Measurements from ENCODE around the gene SH3RF2. TPM values are rescaled to one million over a fixed set of nuclear protein-coding genes. Genes with fewer than 3 reads are reported as not detected.
A peak's percentile ranks its signal among the peaks of the same experiment; 100 is the strongest.

Gene SH3RF2
- total and polyA plus RNA-seq, 2 experiments from 2014 or later, result 35.1 to 35.4 TPM

DNA sequence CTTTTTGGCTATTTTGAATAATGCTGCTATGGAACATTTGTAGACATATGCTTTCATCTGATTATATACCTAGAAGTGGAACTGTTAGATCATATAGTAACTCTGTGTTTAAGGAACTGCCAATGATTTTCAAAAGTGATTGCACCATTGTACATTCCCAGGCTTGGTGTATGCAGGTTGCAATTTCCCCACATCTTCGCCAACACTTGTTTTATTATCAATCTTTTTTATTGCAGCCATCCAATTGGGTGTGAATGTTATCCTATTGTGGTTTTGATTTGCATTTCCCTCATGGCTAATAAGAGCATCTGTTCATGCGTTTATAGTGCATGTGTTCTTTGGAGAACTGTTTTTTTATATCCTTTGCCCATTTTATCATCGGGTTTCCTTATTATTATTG, 87.7 kb downstream of the SH3RF2 start:
- H2AFZ ChIP-seq, result no peak overlapping the region
- no peak overlapping the region for H3K27ac ChIP-seq
- H3K4me3 ChIP-seq, result no peak overlapping the region
- no peaks in the 10 kb centered on the region for H3K9me3 ChIP-seq (ENCODE audit: low read depth)
- WGBS (ENCODE audit: low lambda C conversion rate, missing lambda C conversion rate), result 86% methylated on average over 3 of the region's 3 CpGs
- peaks cover 26% of the 10 kb centered on the region for H3K4me1 ChIP-seq (ENCODE audit: insufficient read depth)
- H3K9me2 ChIP-seq (replicated peaks; ENCODE audit: insufficient read depth), result no peaks in the 10 kb centered on the region
- no peaks in the 10 kb centered on the region for H3K27me3 ChIP-seq
- no peaks in the 10 kb centered on the region for H4K20me1 ChIP-seq (ENCODE audit: insufficient read depth, poor library complexity, severe bottlenecking)
- H3K4me2 ChIP-seq, result no peak overlapping the region
- H3K36me3 ChIP-seq (replicated peaks; ENCODE audit: insufficient read depth, low read depth), result no peaks in the 10 kb centered on the region
- no peak for DNase-seq (ENCODE audit: low spot score)
- H3K79me2 ChIP-seq, result peaks cover 17% of the 10 kb centered on the region
- TF ChIP-seq EZH2 (IDR thresholded peaks at IDR 0.05; ENCODE audit: borderline replicate concordance), result no peak
- TF ChIP-seq, protein P1, sequence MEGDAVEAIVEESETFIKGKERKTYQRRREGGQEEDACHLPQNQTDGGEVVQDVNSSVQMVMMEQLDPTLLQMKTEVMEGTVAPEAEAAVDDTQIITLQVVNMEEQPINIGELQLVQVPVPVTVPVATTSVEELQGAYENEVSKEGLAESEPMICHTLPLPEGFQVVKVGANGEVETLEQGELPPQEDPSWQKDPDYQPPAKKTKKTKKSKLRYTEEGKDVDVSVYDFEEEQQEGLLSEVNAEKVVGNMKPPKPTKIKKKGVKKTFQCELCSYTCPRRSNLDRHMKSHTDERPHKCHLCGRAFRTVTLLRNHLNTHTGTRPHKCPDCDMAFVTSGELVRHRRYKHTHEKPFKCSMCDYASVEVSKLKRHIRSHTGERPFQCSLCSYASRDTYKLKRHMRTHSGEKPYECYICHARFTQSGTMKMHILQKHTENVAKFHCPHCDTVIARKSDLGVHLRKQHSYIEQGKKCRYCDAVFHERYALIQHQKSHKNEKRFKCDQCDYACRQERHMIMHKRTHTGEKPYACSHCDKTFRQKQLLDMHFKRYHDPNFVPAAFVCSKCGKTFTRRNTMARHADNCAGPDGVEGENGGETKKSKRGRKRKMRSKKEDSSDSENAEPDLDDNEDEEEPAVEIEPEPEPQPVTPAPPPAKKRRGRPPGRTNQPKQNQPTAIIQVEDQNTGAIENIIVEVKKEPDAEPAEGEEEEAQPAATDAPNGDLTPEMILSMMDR (IDR thresholded peaks at IDR 0.05; ENCODE audit: poor library complexity), result no peak
- TF ChIP-seq EZH2phosphoT487 (IDR thresholded peaks at IDR 0.05; ENCODE audit: low read depth, severe bottlenecking, unreplicated experiment), result no peak

DNA sequence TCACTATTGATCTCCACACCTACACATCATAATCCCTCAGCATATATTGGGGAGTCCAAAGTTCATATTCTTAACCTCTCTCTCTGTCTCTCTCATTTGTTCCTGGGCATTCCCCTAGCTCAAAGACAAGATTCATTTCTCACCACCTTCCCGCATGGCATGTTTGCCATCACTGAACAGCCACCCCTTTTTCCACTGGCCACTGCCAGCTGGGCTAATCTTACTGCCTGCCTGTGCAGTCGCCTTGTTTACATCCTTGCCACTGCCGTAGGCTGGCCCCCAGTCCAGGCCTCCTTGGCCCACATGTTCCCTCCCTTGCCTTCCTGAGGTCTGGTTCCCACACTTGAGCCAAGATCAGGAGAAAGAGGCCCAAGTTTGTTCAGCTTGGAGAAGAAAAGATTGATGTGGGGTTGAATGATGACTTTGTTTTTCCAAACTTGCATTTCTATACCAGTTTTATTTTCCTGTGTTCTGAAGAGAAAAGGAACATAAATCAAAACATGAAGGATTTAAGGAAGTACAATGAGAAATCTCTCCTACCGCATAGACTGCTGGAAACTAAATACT, 88.8 kb downstream of the SH3RF2 start:
- TF ChIP-seq, protein P1 (IDR thresholded peaks at IDR 0.05; ENCODE audit: poor library complexity), result no peak
- TF ChIP-seq EZH2 (IDR thresholded peaks at IDR 0.05; ENCODE audit: borderline replicate concordance), result no peak
- no peak for TF ChIP-seq EZH2phosphoT487 (IDR thresholded peaks at IDR 0.05; ENCODE audit: low read depth, severe bottlenecking, unreplicated experiment)
- Histone ChIP-seq H3K27me3 (no peaks in the 10 kb centered on the region), H3K4me2 (peak overlapping the region; percentile 25), H4K20me1 (ENCODE audit: insufficient read depth, poor library complexity, severe bottlenecking) (no peaks in the 10 kb centered on the region), H2AFZ (no peak overlapping the region), H3K4me1 (ENCODE audit: insufficient read depth) (peaks cover 26% of the 10 kb centered on the region), H3K9me2 (replicated peaks; ENCODE audit: insufficient read depth) (no peaks in the 10 kb centered on the region), H3K9me3 (ENCODE audit: low read depth) (no peaks in the 10 kb centered on the region), H3K4me3 (no peak overlapping the region), H3K27ac (peak overlapping the region; percentile 88), H3K79me2 (peaks cover 17% of the 10 kb centered on the region), H3K36me3 (replicated peaks; ENCODE audit: insufficient read depth, low read depth) (no peaks in the 10 kb centered on the region)
- DNase-seq (ENCODE audit: low spot score), result peak; percentile 39
- WGBS (ENCODE audit: low lambda C conversion rate, missing lambda C conversion rate), result 63% methylated on average over 4 of the region's 4 CpGs

DNA sequence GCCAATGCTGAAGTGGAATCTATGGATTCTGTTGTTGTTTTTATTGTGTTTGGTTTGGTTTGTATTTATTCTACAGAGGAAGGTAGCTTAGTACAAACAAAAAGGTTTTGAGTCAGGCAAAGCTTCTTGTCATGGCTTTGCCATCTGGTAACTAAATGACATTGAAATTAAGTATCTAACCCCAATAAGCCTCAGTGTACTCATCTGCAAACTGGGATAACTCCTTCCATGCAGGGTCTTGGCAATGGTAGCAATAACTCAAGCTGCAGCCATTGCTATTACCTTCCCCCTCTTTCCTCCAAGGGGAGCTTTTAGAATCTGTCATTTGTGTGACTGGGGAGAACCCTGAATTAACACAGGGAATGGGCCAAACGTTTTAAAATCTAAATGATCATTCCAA, 89.3 kb downstream of the SH3RF2 start:
- Histone ChIP-seq H3K9me3 (ENCODE audit: low read depth) (no peaks in the 10 kb centered on the region), H3K79me2 (peaks cover 17% of the 10 kb centered on the region), H3K9me2 (replicated peaks; ENCODE audit: insufficient read depth) (no peaks in the 10 kb centered on the region), H2AFZ (no peak overlapping the region), H3K4me2 (peak overlapping the region; percentile 25), H3K36me3 (replicated peaks; ENCODE audit: insufficient read depth, low read depth) (no peaks in the 10 kb centered on the region), H3K4me1 (ENCODE audit: insufficient read depth) (peaks cover 26% of the 10 kb centered on the region), H4K20me1 (ENCODE audit: insufficient read depth, poor library complexity, severe bottlenecking) (no peaks in the 10 kb centered on the region), H3K27ac (peak overlapping the region; percentile 88), H3K27me3 (no peaks in the 10 kb centered on the region), H3K4me3 (no peak overlapping the region)
- TF ChIP-seq EZH2 (IDR thresholded peaks at IDR 0.05; ENCODE audit: borderline replicate concordance) (no peak), EZH2phosphoT487 (IDR thresholded peaks at IDR 0.05; ENCODE audit: low read depth, severe bottlenecking, unreplicated experiment) (no peak)
- TF ChIP-seq, protein P1 (IDR thresholded peaks at IDR 0.05; ENCODE audit: poor library complexity), result no peak
- WGBS (ENCODE audit: low lambda C conversion rate, missing lambda C conversion rate), result 42% methylated on average over 1 of the region's 1 CpG
- DNase-seq (ENCODE audit: low spot score), result no peak
